ENCODE data around the gene NENF.

NENF gene

GRCh38 chr1:212482637-212483441 is 50.1 kb downstream of the NENF start:
- DNase-seq: no peak

- DNase-seq: no peak
Observed at GRCh38 chr1:212484701-212485570, 52.2 kb downstream of the NENF start.

- no peak for DNase-seq
Observed at GRCh38 chr1:212485571-212485912, 52.8 kb downstream of the NENF start.

GRCh38 chr1:212485913-212486618 is 53.3 kb downstream of the NENF start:
- DNase-seq: no peak

GRCh38 chr1:212486619-212486975 is 53.9 kb downstream of the NENF start:
- no peak for DNase-seq

- no peak for DNase-seq
Observed at GRCh38 chr1:212487286-212487685, 54.6 kb downstream of the NENF start.

- no peak for DNase-seq
Observed at GRCh38 chr1:212487774-212488435, 55.2 kb downstream of the NENF start.

- no peak for DNase-seq
Observed at GRCh38 chr1:212488436-212489283, 55.9 kb downstream of the NENF start.

GRCh38 chr1:212489284-212489859 is 56.7 kb downstream of the NENF start:
- DNase-seq: no peak

- no peak for DNase-seq
Observed at GRCh38 chr1:212490276-212490675, 57.6 kb downstream of the NENF start.

- DNase-seq: no peak
Observed at GRCh38 chr1:212491454-212491853, 58.7 kb downstream of the NENF start.

All from activated CD4-positive, CD25-positive, alpha-beta regulatory T cell treated with anti-CD3 and anti-CD28 coated beads, Interleukin-2, amount 50 U/mL, for 72 hours (primary cell).